Heart right ventricle (tissue), 16 donors: ENCODE results near the gene ZSCAN10. TPM values are rescaled to one million over a fixed set of nuclear protein-coding genes. Genes with fewer than 3 reads are reported as not detected.

Source experiments
- ATAC-seq, 8 donors: fragments of 200-7000 bp; cut with Tn5 transposase; one replicate each; pipeline ENCODE4 v1.9.1; 2020; ENCODE audit warnings: mild to moderate bottlenecking in 8 of 8, moderate library complexity in 8 of 8, moderate number of reproducible peaks in 1 of 8
- DNase-seq, 2 donors: peaks; one replicate each; pipeline ENCODE4 v3.0.0-alpha.2; 2020
- H3K27ac ChIP-seq, 10 donors: fragments of 200-600 bp; sonication (generic) in 2 of 10; one replicate each; pipeline versions ENCODE4 v1.5.0 to v1.8.0; 2020 to 2022; ENCODE audit warnings: mild to moderate bottlenecking in 3 of 10
- H3K27me3 ChIP-seq, 7 donors: fragments of 200-600 bp; one replicate each; pipeline ENCODE4 v1.8.0; 2021 to 2022; ENCODE audit warnings: mild to moderate bottlenecking in 2 of 7
- H3K36me3 ChIP-seq, 9 donors: fragments of 200-600 bp; sonication (generic) in 1 of 9; one replicate each; pipeline versions ENCODE4 v1.5.0 to v1.8.0; 2020 to 2022; ENCODE audit warnings: mild to moderate bottlenecking in 2 of 9
- H3K4me1 ChIP-seq, 9 donors: fragments of 200-600 bp; sonication (generic) in 1 of 9; one replicate each; pipeline versions ENCODE4 v1.5.0 to v1.8.0; 2020 to 2022; ENCODE audit warnings: mild to moderate bottlenecking in 4 of 9
- H3K4me3 ChIP-seq, 10 donors: fragments of 200-600 bp; sonication (generic) in 2 of 10; one replicate each; pipeline versions ENCODE4 v1.5.0 to v1.8.0; 2020 to 2022; ENCODE audit warnings: mild to moderate bottlenecking in 7 of 10, moderate library complexity in 2 of 10
- H3K9me3 ChIP-seq, 11 donors: fragments of 200-600 bp in 10 of 11; sonication (generic) in 2 of 11; one replicate each; pipeline versions ENCODE4 v1.5.0 to v1.8.0; 2013 to 2022; ENCODE audit warnings: mild to moderate bottlenecking in 2 of 11, control low read depth in 1 of 11, moderate library complexity in 1 of 11
- WGBS, 2 donors: extraction: QIAGEN DNeasy Blood & Tissue Kit; methylation state at CpG; one replicate each; pipeline ENCODE4 v1.1.7; 2013; ENCODE audit warnings: inconsistent platforms in 1 of 2; 5-methylcytosine and 5-hydroxymethylcytosine counted together
- intact Hi-C, 10 donors: fragments of 100-400 bp; cut with DNase I; formaldehyde crosslinking; loops; one replicate each; pipeline versions ENCODE4 v1.11.1 to v1.14.2; 2022
- polyA plus RNA-seq, 2 donors: library from polyadenylated mRNA; stranded (reverse); fragments of 200-250 nt; gene quantifications; one replicate each; pipeline ENCODE4 v1.2.3, GENCODE V29; 2013
- total RNA-seq, 10 donors: library from RNA; stranded (reverse); fragmentation: NEBNext Ultra II Directional in 3 of 10; extraction: Animal tissue kit (Norgen Biotek cat#: 25700) in 3 of 10; gene quantifications; one replicate each; pipeline versions ENCODE4 v1.2.1 to v1.2.4, GENCODE V29; 2021 to 2023
- TF ChIP-seq, protein P1 (sequence below), 9 donors: fragments of 200-600 bp; sonication (generic) in 2 of 9; IDR thresholded peaks; one replicate each; pipeline versions ENCODE4 v1.5.0 to v1.8.0; 2021 to 2022; ENCODE audit warnings: antibody characterized with exemption in 9 of 9, mild to moderate bottlenecking in 5 of 9, moderate library complexity in 1 of 9
- donor health status: Arrhythmogenic right ventricular cardiomyopathy.
- donor health status: ischemic (EF 13 %, LVEDD 7.1; RV severe dilation, severe dysfunction).
- donor health status: healthy with polysubstance abuse.
- donor health status: DM: no; HTN: yes; CAD: no.
- donor health status: DM: no; HTN: no; CAD: no.
- donor health status: ischemic (EF 25% LVEDD 6.9; RV normal size, moderate dysfunction).
- donor health status: ischemic (EF 25% LVEDD 5.7; RV mildly dilated, moderate dysfunction).
- donor health status: healthy.
- donor health status: DM: yes; HTN: yes; CAD: no.
- donor health status: Ischemic cardiomyopathy.
- donor health status: ischemic (EF 35%, LVEDD 5.7; RV mildly dilated, moderate dysfunction).
- donor health status: nonischemic (EF 11% LVEDD 7.7; RV severe dilation, severe dysfunction).
- donor health status: DM: yes; HTN: yes; CAD: no.
- donor health status: PGD.
- donor health status: ischemic (EF 29% LVEDD 5.4; RV normal size, mild dysfunction).
- donor health status: nonischemic (EF 23%, LVEDD 6.1; RV moderate dilation, normal function).

The ZSCAN10 gene
- total and polyA plus RNA-seq, 12 donors: 0.01 to 0.07 TPM; not detected in 10

GRCh38 chr16:3088925-3089716 is 10.0 kb downstream of the ZSCAN10 start:
- H3K4me1 ChIP-seq: peaks cover 0 to 42% (median 38%) of the 10 kb centered on the region in 9 donors
- intact Hi-C loops: no loop called here
- TF ChIP-seq, protein P1, sequence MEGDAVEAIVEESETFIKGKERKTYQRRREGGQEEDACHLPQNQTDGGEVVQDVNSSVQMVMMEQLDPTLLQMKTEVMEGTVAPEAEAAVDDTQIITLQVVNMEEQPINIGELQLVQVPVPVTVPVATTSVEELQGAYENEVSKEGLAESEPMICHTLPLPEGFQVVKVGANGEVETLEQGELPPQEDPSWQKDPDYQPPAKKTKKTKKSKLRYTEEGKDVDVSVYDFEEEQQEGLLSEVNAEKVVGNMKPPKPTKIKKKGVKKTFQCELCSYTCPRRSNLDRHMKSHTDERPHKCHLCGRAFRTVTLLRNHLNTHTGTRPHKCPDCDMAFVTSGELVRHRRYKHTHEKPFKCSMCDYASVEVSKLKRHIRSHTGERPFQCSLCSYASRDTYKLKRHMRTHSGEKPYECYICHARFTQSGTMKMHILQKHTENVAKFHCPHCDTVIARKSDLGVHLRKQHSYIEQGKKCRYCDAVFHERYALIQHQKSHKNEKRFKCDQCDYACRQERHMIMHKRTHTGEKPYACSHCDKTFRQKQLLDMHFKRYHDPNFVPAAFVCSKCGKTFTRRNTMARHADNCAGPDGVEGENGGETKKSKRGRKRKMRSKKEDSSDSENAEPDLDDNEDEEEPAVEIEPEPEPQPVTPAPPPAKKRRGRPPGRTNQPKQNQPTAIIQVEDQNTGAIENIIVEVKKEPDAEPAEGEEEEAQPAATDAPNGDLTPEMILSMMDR (IDR thresholded peaks at IDR 0.05): no peak
- H3K36me3 ChIP-seq: no peaks in the 10 kb centered on the region
- peaks cover 0 to 10% (median 4%) of the 10 kb centered on the region in 7 donors for H3K27me3 ChIP-seq
- H3K27ac ChIP-seq: peak overlapping the region in 3 of 10 donors; percentile 87 to 96 (median 93)
- H3K4me3 ChIP-seq: no peak overlapping the region
- ATAC-seq (no peak), DNase-seq (no peak)
- H3K9me3 ChIP-seq: no peaks in the 10 kb centered on the region
- 93 to 94% methylated on average over 67 to 71 of the region's 71 CpGs for WGBS, 2 donors

- H3K27me3 ChIP-seq: peaks cover 0 to 10% (median 4%) of the 10 kb centered on the region in 7 donors
- 55 to 61% methylated on average over 7 of the region's 7 CpGs for WGBS, 2 donors
- intact Hi-C loops: no loop called here
- H3K27ac ChIP-seq: peak overlapping the region in 7 of 10 donors; percentile 86 to 96 (median 91)
- peaks cover 0 to 42% (median 38%) of the 10 kb centered on the region in 9 donors for H3K4me1 ChIP-seq
- no peaks in the 10 kb centered on the region for H3K36me3 ChIP-seq
- DNase-seq (no peak), ATAC-seq (no peak)
- TF ChIP-seq, protein P1 (IDR thresholded peaks at IDR 0.05): no peak
- no peak overlapping the region for H3K4me3 ChIP-seq
- no peaks in the 10 kb centered on the region for H3K9me3 ChIP-seq
Observed at GRCh38 chr16:3088450-3088849, 10.6 kb downstream of the ZSCAN10 start.

DNA sequence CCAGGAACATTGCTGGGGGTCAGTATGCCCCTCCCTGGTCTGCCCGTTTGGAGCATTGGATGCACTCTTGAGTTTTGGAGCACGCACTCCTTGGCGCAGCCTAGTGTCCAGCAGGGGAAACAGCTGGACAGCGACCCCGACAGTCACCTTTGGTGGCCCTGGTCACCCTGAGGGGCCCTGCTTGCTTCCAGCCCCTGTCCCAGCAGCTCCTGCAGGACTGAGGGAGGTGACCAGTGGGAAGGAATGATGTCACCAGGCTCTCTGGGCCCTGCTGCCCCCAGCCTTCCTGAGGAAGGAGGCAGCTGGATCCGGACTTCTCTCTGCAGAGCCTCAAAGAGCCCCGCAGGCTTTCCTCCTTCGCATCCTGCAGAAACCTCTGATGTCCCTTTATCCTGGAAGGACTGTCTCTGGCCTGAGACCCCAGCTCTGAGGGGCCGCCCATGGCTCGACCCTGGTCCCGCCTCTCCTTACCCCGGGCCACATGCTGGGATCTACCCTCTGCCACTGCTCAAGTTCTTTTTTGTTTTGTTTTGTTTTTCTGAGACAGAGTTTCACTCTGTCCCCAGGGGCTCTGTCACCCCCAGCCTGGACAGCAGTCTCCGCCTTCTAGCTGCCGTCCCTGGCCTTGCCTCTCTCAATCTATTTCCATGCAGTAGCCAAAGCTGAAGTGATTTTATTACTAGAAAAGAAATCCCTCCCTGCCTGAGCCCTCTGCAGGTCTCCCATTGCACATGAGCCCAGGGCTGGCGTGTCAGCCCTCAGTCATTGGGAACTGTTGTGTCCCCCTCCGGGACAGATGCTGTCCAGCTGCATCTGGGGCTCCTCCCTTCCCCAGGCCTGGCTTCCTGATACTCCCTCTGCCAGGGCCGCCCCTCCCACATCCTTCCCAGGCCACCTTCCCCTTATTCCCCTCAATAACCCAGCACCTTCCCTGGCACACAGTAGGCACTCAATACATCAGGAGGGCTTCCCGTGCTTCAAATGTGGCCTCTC is 11.6 kb downstream of the ZSCAN10 start:
- ATAC-seq (peak; percentile 77 to 89 (median 82)), DNase-seq (peak; percentile 60 to 66)
- intact Hi-C loops: loop anchor here in 3 of 10 donors (1.0 to 2.0 kb wide), 3 partner anchors 23 to 29 kb away; partner anchors contain the start of gene IL32 (in 1 of the 3)
- peaks cover 0 to 42% (median 38%) of the 10 kb centered on the region in 9 donors for H3K4me1 ChIP-seq
- peaks cover 0 to 6% (median 0%) of the 10 kb centered on the region in 7 donors for H3K27me3 ChIP-seq
- peak overlapping the region; percentile 82 to 96 (median 88) for H3K27ac ChIP-seq
- H3K4me3 ChIP-seq: peak overlapping the region in 9 of 10 donors; percentile 18 to 60 (median 53)
- 30 to 44% methylated on average over 18 of the region's 18 CpGs for WGBS, 2 donors
- H3K9me3 ChIP-seq: no peaks in the 10 kb centered on the region
- no peaks in the 10 kb centered on the region for H3K36me3 ChIP-seq
- TF ChIP-seq, protein P1 (IDR thresholded peaks at IDR 0.05): peak in 6 of 9 donors; percentile 2 to 49 (median 40)
